HG02981 (cell line): ENCODE data around the gene PERM1.
"Not testable (repeated sequence)": the region's sequence is repeated elsewhere in the genome, so short reads cannot be mapped to it uniquely, and the experiment has no call there.

Source experiments
- ATAC-seq: cut with Tn5 transposase; IDR thresholded peaks from one replicate; pipeline ENCODE4 v1.9.1; 2021; ENCODE audit warnings: mild to moderate bottlenecking, moderate library complexity; ENCODE audit not compliant: unreplicated experiment

Gene PERM1

GRCh38 chr1:981955-982558, at the start of gene PERM1:
Gene PERM1 (minus strand): TSS chr1:982093. CDS start chr1:981029, 1,064 bp downstream.
- ATAC-seq = no peak

GRCh38 chr1:1030867-1031658, 49.2 kb upstream of the PERM1 start:
- not testable (repeated sequence) for ATAC-seq

GRCh38 chr1:1027791-1028190, 45.9 kb upstream of the PERM1 start:
- ATAC-seq = no peak

GRCh38 chr1:1026599-1027413, 44.9 kb upstream of the PERM1 start:
- no peak for ATAC-seq

- ATAC-seq = no peak
These were observed 43.8 kb upstream of the PERM1 start for GRCh38 chr1:1025730-1026129.

- ATAC-seq = no peak
These were observed 43.1 kb upstream of the PERM1 start for GRCh38 chr1:1024771-1025699.

- ATAC-seq = no peak
These were observed 42.4 kb upstream of the PERM1 start for GRCh38 chr1:1024149-1024770.

GRCh38 chr1:1023700-1024099, 41.8 kb upstream of the PERM1 start:
- ATAC-seq = no peak

GRCh38 chr1:1022302-1023009, 40.6 kb upstream of the PERM1 start:
- ATAC-seq = no peak

- no peak for ATAC-seq
These were observed 40.0 kb upstream of the PERM1 start for GRCh38 chr1:1021920-1022259.

- no peak for ATAC-seq
These were observed 39.4 kb upstream of the PERM1 start for GRCh38 chr1:1021010-1021919.

GRCh38 chr1:1020415-1021009, 38.6 kb upstream of the PERM1 start:
- ATAC-seq = peak; percentile 6

GRCh38 chr1:1020000-1020404, 38.1 kb upstream of the PERM1 start, which contains the start of gene AGRN:
Gene AGRN (plus strand): TSS chr1:1020120. CDS start chr1:1020173, 53 bp downstream.
- peak; percentile 18 for ATAC-seq

GRCh38 chr1:1019122-1019999, 37.5 kb upstream of the PERM1 start:
- ATAC-seq = peak; percentile 48

GRCh38 chr1:1018321-1018685, 36.4 kb upstream of the PERM1 start:
- ATAC-seq = not testable (repeated sequence)

- not testable (repeated sequence) for ATAC-seq
These were observed 35.8 kb upstream of the PERM1 start for GRCh38 chr1:1017397-1018320.
